NCI-H2081 treated with DMSO at 0.1 percent for 48 hours (cell line): ENCODE data around the gene PROX1.

ENCODE experiments used
- DNase-seq: peaks from one replicate; lab custom pipeline; 2025; lab: John Stamatoyannopoulos, UW

Gene PROX1

DNA sequence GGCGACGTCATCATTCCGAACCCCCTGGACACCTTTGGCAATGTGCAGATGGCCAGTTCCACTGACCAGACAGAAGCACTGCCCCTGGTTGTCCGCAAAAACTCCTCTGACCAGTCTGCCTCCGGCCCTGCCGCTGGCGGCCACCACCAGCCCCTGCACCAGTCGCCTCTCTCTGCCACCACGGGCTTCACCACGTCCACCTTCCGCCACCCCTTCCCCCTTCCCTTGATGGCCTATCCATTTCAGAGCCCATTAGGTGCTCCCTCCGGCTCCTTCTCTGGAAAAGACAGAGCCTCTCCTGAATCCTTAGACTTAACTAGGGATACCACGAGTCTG lies 10.0 kb downstream of the PROX1 start:
- DNase-seq: no peak

DNA sequence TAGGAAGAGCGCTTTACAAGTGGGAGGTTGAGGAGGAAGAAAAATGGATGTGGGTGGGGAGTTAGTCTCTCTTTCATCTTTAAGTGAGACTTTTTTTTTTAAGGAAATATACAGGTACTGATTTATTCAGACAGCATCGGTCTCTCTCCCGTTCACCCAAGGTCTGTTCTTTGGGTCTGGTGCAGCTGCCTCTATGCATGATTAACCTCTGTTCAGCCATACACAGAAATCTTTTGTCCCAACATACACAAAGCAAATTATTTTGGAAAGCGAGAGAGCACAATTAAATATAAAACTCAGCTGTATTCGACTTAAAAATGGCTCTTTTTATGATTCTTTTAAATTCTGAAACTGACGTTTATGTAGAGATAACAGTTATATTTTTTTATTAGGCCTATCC lies 11.0 kb downstream of the PROX1 start:
- no peak for DNase-seq

DNA sequence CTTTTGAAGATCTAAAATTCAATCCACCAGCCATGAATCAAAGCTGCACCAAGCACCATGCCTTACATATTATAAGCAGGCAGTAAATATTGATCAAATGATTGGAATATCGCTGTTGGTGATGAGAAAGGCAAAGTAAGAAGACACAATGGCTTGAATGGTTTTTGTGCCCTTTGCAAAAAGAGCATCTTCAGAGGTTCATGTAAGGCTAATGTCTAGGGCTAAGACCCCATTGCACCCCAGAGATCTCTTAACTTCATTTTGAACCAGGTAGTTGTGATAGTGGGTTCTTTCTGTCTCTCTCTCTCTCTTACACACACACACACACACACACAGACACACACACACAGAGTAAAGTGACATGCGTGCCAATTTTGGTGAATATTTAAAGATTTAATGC lies 12.0 kb downstream of the PROX1 start:
- no peak for DNase-seq

DNA sequence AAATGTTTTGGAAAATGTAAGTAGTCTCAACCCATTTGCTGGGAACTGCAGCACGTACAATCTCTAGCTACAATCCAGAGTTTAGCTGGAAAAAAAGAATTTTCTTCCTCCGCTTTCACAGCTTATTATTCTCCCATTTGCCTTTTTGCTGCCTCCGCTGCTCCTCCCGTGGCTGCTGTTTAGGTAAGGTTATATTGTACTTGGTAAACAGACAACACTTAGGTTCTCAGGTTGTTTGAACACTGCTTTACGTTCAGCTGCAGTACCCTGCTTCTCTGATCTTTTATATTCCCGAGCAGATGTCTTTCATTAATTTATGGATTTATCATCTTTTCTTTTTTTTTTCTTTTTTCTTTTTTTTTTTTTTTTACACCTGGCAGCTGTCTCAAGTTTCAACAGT lies 14.3 kb downstream of the PROX1 start:
- DNase-seq: peak; percentile 82

DNA sequence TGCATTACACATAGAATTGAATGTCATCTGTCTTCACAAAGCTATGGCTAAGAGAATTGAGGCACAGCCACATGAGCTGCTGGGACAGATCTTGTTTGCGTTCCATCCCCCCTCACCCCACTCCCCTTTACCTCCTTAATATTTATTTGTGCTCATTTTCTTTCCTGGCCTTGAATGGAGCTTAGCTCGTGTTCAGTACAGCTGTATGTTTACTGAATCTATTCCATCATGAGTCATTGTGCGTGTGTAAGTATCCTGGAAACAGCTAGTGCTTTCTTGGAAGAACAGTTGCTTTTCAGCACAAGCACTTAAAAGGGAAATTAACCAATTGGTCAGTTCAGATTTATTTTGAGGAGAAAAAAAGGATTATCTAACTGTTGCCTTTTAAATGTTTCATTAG lies 14.7 kb downstream of the PROX1 start:
- DNase-seq: peak; percentile 82

DNA sequence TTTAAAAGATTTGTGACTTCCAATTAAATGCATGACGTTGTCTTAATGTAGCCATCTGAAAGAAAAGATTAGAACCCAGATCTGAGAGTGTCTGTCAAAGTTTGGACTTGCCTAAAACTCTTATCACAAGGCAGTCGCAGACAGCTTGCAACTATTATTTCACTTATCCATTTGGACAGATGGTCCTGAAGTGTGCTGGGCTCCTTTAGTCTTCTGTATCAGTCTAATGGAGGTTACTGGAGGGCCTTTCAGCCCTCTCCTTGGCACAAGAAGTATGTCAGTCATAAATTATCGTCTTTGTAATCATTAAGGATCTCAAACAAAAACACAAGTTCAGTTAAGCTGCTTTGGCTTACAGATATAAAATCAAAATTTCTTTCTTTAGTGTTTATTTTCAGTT lies 15.5 kb downstream of the PROX1 start:
- no peak for DNase-seq

DNA sequence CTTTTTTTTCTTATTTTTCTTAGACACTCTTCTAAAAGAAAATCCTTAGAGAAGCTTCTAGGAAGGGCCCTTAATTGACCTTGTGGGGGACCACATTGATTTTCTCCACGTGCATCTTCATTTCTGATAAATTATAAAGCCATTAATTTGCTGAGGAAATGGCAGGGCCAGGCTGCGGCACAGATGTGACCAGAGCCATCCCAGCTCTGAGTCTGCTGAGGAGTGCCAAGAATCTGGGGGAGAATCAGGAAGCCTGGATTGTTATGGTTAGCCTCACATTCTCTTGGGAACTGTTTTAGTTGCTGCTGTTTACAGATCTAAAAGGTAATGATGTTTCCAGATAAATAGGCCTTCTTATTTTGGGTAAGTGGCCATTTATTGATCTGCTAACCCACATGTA lies 16.2 kb downstream of the PROX1 start:
- no peak for DNase-seq

DNA sequence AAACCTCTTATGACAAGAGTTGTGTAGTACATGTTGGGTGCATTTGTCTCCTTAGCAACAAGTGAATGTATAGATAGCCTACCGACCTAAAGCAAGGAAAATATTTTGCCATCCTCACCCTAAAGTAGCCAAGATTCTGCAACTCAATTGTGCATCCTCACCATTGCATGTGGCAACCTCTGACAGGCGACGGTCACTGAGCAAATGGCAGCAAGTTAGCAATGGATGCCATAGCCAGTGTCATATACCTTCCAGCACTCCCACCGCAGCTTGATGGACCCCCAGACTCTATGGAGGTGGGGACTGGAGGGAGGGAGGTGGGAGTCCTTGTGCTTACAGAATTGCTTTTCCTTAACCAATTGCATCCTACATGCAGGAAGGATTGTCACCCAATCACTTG lies 17.0 kb downstream of the PROX1 start:
- DNase-seq: no peak

DNA sequence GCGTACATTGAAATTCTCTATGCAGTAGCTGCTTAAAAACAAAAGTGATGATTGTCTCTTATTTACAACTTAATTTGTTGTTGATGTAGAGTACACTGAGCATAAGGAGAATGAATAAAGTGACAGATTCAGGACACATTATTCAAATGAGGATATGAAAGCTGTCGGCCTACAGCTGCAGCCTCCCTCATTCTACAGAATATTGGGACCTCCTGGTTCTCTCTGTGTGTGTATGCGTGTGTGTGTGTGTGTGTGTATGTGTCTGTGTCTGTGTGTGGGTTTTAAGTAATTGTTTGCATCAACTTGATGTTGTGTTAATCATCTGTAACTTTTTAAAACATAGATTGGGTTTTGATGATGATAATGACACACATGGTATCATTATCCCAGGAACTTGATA lies 17.9 kb downstream of the PROX1 start:
- no peak for DNase-seq

DNA sequence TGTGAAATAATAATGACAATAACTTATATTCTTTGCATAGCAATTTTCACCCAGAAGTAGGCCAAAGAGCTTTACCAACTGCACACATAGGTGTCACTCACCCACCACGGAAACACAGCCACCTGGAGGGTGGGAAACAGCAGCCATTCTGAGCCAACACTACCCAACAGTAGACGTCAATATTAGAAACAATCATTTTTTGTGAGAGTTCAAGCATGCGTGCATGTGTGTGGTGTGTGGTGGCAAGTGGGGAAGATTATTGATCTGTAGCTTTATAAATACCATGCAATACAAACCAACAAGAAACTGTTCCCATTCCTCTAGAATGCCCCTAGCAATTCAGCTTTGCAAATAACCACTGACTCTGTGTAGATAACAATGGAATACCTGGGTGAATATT lies 19.1 kb downstream of the PROX1 start:
- DNase-seq: no peak

DNA sequence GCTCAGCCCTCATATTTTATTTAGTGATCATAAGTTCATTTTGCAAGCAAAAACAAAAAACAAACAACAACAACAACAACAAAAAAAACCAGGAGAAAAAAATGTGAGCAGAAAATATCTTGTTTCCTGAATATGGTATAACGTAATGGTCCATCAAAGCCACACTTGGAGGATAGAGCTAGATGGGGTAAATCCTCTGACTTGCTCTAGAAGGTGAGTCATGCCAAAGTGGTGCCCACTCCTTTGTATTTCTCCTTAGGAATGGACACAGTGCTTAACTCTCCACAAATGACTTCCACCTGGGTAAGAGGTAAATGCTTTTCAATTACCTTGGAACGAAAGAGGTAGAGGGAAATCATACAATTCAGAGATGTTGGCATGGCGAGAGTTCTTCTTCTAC lies 20.6 kb downstream of the PROX1 start:
- DNase-seq: no peak

DNA sequence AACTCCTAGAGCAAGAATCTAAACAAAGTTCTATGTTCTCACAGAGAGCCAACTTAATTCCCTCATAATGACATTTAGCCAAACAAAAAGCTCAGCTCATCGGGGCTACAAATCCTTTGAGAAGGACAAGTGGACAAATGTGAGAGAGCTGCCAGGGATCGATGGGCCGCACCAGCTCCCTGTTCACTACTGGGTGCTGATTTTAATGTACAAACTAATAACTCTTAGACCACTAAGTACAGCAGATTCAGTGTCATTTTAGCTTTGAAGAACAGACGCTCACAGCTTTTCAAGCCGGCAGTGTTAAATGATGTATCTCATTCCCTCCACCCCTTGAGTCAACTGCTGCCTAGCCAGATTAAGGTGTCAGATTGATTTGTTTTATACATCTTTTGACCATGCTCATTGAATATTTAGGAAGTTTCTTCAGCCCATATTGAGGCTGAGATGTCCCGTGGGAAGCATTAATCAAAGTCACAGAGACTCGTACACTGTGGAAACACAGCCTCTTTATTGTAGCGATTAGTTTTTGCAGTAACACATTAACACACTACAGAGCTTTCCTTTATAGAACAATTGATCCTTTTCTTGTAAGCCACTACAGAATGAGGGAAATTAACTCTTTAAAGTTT lies 21.1 kb downstream of the PROX1 start:
- DNase-seq: no peak

DNA sequence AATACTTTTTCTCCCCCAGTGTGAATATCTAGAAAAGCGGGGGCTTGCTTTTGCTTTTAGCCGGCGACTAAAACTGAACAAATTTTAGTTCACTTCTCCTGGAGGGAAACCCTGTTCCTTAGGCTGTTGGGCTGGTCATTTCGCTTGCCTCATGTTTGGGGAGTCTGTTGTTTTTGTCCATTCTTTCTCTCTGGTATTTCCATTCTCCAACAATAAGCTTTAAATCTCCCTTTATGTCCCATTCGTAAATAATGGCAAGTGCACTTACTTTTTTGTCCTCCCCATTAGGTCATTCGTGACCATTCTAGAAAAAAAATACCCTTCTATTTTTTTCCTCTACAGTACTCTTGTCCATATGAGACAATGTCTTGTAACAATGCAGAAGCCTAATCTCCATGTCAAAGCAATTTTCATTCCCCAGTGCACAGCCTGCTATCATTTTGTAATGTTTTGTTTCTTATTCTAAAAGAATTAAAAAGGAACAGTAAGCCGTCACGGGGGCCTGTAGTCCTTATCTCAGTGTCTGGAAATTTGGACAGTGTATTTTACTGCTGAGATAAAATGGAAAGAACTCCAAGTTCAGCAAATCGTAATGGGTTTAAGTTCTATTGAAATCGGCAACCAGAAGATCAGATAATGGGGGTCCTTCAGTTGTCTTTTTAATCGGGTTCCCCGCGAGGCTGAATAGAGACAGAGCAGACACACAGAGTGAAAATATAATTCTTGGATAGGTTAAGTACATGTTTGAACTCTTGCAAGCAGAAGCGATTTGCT lies 21.8 kb downstream of the PROX1 start:
- DNase-seq: no peak

DNA sequence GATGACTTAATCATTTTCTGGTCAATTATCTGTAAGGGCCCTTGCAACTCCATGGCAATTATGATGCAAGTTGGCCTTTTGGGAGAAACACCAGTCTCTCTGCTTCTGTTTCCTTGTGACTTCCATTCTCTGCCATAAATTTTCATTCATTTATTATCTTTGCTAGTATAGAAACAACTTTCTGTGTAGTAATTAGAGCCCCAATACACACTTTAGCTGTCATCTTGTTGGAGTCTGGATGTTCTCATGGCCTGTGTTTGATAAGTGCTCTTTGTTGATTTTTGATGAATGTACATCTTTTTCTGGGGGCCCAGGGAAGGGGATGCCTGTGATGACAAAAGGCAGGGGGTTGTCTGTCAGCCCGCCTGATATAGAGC lies 22.4 kb downstream of the PROX1 start:
- DNase-seq: no peak

DNA sequence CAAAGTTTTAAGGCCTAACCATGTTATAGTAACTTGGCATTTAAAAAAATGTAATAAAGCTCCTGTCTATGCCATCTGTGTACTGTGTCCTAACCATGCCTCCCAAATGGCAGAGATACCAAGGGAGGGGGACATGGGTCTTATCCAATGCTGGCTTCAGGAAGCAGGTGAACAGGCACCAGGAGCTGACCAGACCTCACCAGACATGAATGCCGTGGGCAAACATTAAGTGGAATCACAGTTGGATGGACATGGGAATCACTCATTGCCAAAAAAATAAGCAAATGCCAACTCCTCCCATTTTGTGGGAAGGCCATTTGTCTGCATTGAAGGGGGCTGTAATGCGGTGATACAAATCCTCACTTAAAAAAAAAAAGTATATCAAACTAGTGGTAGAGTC lies 22.9 kb downstream of the PROX1 start:
- DNase-seq: no peak

DNA sequence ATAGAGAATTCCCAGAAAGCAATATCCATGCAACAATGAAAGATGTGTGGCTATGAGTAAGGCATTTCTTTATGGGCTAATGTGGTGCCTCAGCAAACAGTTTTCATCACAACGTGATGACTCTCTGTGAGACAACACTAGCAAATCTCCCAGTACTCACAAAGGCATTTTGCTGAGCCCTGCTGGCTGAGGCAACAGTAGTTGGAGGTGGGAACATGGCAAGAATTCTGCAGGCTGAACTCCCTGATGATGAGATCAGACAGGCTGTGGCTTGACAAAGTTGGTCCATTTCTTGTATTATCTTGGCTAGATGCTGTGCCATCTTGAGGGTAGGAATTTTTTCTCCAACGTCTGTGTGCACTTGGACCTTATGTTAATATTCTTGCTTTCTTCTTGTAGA lies 24.6 kb downstream of the PROX1 start:
- no peak for DNase-seq

DNA sequence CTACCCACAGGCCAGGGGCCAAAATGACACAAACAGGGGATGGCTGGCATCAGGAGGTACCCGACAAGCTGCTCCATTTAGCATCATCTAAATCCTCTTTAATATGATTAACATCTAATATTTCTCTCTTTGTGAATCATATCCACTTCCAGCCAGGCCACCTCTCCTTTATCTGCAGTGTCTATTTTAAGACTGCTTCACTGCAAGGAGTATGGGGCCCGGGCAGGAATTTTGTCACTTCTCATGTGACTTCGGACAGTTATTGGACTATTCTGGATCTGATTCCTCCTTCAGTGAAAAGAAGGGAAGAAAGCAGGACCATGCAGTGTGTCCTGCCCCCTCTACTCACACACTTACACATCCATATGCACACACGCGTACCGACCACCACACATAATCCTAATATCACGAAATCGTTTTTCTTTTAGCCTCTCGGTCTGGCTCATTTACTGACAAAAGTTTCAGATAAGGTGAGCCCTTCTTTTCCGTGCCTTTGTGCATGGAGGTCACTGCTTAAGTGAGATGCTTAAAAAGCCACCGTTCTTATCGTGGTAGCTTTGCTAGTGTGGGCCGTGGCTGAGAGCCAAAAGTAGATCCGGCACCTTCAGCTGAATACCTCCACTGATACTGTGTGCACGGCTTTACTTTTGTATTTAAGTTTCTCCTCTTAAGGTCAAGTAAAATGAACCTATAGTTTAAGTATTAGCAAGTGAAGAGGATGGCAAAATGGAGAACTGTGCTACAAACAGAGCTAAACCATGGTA lies 26.0 kb downstream of the PROX1 start:
- DNase-seq: no peak

DNA sequence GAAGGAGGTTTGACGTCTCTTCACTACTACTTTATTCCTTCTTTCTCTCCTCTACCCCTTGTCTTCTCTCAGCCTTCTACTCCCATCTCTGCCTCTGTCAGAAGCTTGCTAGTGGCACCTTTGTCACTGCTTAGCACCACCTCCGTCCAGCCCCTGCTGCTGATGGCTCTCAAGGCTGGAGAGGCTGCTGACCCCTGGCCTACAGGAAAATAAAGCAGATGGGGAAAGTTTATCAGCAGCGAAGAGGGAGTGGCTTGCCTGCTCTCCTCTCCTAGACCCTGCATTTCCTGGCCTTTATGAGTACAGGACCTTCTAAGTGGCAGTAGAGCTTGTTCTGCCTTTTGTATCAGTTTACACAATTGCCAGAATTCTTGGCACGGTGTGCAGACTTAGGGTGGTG lies 27.0 kb downstream of the PROX1 start:
- no peak for DNase-seq

DNA sequence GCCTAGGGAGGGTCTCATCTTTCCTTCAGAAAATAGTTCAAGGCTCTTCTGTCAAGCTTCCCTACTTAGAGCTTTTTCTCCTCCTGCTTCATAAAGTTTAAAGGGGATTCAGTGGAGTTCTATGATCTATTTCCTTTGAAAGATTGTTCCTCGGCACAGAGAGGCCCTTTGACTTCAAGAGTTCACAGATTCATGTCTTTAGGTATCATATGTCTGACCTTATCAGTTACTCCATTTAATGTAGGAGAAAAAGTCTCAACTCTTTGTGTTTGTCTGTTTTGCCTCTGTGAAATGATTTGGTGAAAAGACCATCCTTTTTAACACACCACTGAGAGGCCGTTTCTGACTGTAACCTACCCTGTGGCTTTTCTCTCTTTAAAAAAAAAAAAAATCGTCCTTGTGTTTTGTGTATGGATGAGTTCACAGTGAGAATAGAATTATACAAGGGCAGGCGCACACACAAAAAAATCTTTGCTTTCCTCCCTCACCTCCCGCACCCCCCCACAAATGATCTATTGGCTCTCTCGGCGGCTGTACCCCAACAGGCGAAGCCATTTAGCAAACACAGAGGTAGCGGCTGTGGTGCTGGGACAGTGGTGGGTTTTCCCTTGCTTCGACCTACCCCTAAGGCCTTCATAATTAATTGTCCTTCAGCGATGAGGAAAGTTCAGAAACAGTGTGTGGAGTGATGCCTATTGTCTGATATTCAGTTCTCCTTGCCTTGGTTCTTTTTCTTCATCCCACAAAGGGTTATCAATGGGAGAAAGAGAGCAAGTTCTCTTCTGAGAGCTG lies 29.6 kb downstream of the PROX1 start:
- DNase-seq: no peak

DNA sequence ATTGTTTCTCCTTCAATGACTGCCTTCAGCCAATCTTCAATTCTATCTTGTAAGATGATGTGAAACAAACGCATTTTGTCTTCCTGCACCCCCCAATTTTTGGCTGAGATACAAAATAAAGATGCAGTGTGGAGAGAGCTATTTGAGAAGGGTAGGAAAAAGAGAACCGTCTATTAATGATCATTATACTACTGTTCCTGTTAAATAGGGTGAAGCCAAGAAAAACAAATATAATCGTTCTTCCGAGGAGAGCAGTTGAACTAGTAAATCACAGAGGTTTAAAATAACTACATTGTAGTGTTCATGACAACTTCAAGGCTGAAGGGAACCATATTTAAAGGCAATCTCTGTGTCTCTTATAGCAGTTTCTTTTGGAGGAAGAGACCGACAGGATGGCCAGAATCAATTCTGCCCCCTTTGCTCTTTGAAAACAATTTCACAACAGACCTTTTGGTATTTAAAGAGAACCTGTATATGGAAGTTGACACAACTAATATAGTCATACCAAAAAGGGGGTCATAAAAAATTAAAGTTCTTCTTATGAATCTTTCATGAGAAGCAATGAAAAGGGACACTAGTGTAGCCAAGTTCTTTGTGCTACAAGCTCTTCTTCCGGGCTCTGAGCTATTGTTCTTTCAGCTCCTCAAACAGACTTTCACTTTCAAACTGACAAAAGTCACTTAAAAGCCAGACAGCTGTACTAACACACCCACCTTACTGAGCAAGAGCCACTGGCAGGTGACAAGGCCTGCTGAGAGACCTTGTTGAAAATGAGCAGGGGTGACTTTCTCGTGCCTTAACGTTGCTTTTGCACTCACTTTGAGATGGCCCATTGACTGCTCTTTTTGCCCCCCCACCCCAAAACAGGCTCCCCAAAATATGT lies 30.9 kb downstream of the PROX1 start:
- peak; percentile 71 for DNase-seq

DNA sequence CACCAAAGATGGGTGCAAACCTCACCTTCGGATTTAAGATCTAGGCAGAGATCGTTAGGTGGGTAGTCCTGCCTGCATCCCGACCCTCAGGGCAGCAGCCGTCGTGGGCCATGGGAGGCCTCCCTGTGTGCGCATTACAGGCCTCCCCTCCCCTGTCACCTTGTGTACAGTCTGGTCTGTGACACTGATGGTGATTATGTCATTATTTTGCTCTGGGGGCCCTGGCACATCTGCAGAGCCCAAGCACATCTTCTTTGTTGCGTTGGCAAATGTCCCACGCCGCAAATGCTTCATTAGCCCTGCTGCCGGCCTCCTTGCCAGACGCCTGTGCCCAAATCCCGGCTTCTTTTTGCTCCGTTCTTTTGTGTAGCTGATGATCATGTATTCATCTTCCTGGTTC lies 31.7 kb downstream of the PROX1 start:
- peak; percentile 72 for DNase-seq

DNA sequence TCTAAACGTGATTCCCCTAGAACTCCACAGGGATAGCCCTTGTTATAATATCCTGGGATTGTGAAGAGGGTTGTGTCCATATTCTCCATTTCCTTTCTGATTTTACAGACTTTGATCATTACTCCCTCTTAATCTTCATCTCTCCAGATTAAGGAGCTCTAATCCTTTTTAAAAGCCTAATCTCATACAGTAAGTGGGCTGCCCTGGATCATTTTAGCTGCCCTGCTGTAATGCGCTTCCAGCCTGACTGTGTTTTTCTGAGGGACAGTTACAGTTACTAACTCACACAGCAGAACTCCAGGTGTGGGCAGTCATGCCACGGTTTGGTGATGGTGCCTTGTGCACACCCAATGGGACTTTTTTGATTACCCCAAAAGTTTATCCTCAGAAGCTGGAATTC lies 33.5 kb downstream of the PROX1 start:
- no peak for DNase-seq
